Gastroesophageal sphincter (tissue), 3 donors: ENCODE data around the gene PHAF1.

Experiments used
- EP300 ChIP-seq: sonication (generic); formaldehyde crosslinking; IDR thresholded peaks from one replicate; pipeline ENCODE4 v1.6.1; 2017; ENCODE audit warnings: antibody characterized with exemption, mild to moderate bottlenecking
- POLR2A ChIP-seq, 2 donors: fragments of 450-650 bp; IDR thresholded peaks; one replicate each; pipeline ENCODE4 v1.6.1; 2017; ENCODE audit warnings: antibody characterized with exemption in 2 of 2, mild to moderate bottlenecking in 2 of 2, moderate library complexity in 1 of 2
- POLR2AphosphoS5 ChIP-seq: sonication (generic); formaldehyde crosslinking; IDR thresholded peaks from one replicate; pipeline ENCODE4 v1.6.1; 2017; ENCODE audit warnings: antibody characterized with exemption
- TF ChIP-seq, protein P1 (sequence below), 4 experiments: fragments of 200-600 bp in 2 of 4; fragments of 450-650 bp in 2 of 4; sonication (generic) in 1 of 4; IDR thresholded peaks; one replicate each; pipeline ENCODE4 v1.5.1; 2017 to 2019; ENCODE audit warnings: antibody characterized with exemption in 4 of 4, mild to moderate bottlenecking in 2 of 4, moderate library complexity in 2 of 4

DNA sequence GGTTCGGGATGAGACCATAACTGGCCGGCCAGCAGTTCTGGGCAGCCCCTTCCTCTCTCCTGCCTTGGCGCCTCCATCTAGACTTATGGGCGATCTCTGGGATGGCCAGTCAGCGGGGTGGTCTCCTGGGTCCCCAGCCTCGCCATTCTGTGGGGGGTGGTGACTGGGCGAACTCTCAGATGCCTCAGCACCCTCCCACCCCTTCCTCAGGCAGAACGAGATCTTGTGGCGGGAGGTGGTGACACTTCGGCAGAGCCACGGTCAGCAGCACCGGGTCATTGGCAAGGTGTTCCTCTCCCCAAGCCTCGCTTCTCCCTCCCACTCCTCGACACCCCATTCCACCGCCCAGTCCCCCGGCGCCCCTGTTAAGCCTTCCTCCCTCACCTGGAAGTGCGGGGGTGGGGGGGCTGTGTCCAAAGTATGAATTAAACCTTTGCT is 56.4 kb downstream of the PHAF1 start:
- TF ChIP-seq, protein P1, sequence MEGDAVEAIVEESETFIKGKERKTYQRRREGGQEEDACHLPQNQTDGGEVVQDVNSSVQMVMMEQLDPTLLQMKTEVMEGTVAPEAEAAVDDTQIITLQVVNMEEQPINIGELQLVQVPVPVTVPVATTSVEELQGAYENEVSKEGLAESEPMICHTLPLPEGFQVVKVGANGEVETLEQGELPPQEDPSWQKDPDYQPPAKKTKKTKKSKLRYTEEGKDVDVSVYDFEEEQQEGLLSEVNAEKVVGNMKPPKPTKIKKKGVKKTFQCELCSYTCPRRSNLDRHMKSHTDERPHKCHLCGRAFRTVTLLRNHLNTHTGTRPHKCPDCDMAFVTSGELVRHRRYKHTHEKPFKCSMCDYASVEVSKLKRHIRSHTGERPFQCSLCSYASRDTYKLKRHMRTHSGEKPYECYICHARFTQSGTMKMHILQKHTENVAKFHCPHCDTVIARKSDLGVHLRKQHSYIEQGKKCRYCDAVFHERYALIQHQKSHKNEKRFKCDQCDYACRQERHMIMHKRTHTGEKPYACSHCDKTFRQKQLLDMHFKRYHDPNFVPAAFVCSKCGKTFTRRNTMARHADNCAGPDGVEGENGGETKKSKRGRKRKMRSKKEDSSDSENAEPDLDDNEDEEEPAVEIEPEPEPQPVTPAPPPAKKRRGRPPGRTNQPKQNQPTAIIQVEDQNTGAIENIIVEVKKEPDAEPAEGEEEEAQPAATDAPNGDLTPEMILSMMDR (IDR thresholded peaks at IDR 0.05): no peak
- TF ChIP-seq POLR2A (IDR thresholded peaks at IDR 0.05) (no peak), POLR2AphosphoS5 (no peak), EP300 (no peak)
